Fibroblast of the conjunctiva (primary cell): ENCODE measurements around the gene MRGPRE.

ENCODE experiments used
- DNase-seq: peaks from one replicate; pipeline ENCODE4 v3.0.0-alpha.2; 2010; ENCODE audit warnings: low read depth

MRGPRE gene

GRCh38 chr11:3196161-3197043 lies 35.8 kb downstream of the MRGPRE start:
- no peak for DNase-seq

DNA sequence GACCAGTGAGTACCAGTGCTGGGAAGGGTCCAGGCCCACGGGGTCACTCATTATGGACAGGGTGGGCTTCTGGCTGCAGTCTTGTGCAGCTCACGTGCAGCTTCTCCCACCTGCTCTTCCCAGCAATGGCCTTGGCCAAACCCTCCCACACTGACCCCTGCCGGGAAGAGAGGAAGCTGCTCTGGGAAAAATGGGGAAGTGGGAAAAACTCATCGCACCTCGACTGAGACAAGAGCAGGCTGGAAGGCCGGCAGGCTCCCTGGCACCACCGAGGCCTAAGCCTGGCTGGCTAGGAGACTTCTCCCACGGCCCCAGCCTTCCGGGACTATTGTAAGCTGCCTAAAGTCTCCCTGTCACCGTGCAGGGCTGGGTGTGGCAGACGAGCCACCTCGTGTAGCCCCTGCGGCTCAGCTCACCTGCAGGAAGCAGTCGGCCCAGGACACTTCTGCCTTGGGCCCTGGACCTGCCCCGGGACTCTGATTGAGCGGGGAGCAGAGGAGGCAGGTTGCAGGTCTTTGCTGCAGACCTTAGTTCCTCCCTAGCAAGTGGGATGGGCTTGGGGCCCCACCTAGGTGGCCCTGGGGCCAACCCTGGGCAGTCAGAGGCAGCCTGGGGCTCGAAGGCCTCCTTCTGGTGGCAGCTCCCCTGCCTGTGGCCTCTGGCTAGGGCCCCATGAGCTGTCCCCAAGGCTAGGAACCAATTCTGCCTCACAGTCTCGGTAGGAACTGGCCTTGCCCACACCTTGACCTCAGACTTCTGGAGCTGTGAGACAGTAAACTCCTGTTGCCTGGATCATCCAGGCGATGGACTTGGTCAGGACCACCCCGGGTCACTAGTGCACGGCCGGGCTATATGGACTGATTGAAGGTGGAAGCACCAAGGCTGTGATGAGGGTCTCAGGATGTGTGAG lies 36.7 kb downstream of the MRGPRE start:
- DNase-seq = no peak

DNA sequence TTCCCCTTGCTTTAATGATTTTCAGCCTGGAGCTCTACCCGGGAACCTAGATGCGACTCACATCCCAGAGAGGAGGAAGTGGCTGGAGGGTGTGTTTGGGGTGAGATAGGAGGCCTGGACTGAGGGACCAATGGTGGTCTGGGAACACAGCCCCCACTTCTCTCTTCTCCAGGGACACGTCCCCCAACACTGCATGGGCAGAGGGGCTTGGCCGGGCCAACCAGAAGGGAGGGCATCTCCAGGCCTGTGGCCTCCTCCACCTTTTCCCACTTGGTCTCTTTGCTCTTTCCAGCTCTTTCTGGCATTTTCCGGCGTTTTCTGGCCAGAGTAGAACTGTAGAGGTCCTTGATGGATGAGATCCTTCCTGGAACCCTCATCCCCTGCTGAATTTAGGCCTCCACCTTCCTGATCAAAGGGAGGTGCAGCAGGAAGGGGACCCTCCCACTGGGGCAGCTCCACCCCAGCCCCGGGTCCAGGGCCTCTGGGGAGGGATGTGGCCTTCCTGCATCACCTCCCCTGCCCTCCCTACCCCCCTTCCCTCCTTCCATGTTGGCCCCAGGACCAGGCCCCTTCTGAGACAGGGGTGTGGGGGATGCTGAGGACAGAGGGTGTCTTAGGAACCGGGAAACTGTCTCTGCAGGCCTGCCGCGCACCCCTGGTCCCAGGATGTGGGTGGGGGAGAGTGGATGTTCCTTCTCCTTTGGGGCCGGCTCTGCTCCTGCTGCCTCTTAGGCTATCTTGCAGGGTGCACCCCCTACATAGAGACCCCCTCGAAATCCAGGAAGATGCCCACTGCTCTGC lies 38.0 kb downstream of the MRGPRE start:
- no peak for DNase-seq

DNA sequence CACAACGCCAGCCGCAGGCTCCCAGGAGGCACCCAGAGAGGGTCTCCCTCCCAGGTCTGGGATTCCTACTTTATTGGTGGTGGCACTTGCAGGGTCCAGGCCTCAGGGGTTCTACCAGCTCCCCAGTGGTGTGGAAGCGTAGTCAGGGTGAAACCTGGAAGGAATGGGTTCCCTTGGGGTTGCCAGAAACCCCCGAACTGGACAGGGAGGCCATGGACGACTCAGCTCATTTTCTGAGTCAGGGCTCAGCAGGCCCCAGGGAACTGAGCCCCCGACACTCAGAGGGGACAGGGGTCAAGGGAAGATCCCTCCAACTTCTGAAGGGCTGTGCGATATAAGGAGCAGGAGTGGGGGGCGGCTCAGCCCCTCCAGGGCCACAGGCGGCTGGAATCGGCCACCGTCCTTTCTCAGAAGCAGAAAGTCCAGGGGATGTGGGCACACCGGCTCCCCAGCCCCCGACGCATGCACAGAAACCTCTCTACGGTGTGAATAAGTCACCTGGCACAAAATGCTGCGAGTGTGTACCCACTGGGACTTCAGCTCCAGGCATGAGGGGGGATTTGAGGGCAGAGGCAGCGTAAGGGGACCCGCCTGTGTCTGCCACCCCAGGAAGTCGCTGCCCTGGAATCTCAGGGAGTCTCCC lies 38.7 kb downstream of the MRGPRE start:
- no peak for DNase-seq

GRCh38 chr11:3192511-3193372 lies 39.5 kb downstream of the MRGPRE start:
- DNase-seq = no peak

GRCh38 chr11:3191586-3192324 lies 40.5 kb downstream of the MRGPRE start:
- no peak for DNase-seq

DNA sequence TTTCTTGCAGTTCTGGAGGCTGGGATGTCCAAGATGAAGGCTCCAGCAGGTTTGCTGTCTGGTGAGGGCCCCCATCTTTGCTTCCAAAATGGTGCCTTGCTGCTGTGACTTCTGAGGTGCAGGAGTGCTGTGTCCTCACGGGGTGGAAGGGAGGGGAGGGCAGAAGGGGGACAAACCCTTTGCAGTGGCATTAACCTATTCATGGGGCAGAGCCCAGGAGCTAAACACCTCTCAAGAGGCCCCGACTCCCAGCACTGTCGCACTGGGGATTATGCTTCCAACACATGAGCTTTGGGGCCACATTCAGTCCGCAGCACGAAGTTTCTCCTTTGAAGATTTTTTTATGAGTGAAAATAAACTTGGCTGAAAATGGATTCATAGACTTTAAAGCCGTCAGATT lies 41.6 kb downstream of the MRGPRE start:
- DNase-seq = no peak

DNA sequence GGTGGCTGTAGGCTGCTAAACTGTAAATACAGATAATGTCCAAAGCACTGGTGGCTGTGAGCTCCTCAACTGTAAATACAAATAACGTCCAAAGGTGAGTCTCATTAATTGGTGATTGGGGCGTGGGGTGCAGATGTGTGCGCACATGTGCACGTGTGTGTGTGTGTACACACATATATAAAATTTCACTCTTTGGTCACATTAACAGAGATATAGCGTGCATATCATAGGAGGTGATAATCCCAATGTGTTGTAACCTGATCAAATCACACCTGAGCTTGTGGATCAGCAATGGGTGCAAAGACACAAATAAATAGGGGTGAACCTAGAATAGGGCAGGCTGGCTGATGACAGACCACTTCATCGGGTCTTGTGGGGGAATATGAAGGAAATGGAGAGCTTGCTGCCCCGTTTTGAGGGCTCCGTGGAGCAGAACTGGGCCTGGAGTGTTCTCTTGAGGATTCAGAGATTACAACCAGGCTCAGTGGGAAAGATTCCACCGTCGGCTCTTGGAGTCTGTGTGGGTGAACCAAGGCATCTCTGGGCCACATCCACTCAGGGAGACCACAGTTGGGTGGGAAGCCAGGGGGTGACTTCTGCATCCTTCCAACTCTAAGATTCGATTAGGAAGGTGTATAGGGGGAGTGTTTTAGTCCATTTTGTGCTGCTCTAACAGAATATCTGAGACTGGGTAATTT lies 42.2 kb downstream of the MRGPRE start:
- DNase-seq = no peak

- no peak for DNase-seq
Measured at GRCh38 chr11:3189196-3189843, 42.9 kb downstream of the MRGPRE start.

DNA sequence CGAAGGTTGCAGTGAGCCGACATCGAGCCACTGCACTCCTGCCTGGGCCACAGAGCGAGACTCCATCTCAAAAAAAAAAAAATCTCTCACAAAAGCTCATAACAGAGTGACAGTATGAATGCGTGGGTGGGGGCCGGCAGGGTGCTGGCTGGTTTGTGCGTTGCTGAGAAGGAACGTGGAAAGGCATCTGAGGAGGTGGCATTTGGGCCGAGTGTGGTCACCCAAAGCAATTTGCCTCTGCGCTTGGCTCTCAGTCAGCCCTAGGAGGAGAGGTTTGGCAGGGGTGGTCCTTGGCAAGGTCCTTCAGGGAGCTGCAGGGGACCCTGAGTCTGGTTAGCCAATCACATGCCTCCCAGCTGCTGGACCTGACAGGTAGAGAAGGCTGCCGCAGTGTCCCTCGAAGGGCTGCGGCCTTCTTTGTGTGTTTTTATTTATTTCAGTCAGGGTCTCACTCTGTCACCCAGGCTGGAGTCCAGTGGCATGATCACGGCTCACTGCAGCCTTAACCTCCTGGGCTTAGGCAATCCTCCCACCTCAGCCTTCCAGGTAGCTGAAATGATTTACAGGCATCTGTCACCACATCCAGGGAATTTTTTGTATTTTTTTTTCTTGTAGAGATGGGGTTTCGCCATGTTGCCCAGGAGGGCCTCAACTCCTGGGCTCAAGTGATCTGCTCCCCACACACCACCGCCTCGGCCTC lies 43.6 kb downstream of the MRGPRE start:
- DNase-seq = no peak

GRCh38 chr11:3186166-3186953 lies 45.9 kb downstream of the MRGPRE start:
- no peak for DNase-seq

GRCh38 chr11:3184732-3185347 lies 47.4 kb downstream of the MRGPRE start:
- DNase-seq = no peak

- no peak for DNase-seq
Measured at GRCh38 chr11:3183523-3183922, 48.7 kb downstream of the MRGPRE start.

DNA sequence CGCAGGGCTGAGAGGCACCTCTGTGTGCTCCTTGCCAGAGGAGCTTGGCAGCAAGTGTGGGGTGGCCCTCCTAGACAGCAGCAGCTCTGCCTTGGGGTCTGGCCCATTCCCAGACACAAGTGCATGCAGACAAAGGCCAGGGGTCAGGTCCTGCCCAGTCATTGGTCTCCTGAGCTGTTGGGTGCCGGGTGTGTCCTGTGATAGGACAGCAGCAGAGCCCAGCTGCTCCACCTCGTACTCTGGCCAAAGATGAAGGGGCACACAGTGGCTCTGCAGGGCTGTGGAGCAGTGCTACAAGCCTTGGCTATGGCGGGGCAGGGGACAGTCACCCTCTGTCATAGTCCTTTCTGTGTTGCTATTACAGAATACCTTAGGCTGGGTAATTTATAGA lies 49.8 kb downstream of the MRGPRE start:
- DNase-seq = no peak

- no peak for DNase-seq
Measured at GRCh38 chr11:3181725-3182461, 50.3 kb downstream of the MRGPRE start.

DNA sequence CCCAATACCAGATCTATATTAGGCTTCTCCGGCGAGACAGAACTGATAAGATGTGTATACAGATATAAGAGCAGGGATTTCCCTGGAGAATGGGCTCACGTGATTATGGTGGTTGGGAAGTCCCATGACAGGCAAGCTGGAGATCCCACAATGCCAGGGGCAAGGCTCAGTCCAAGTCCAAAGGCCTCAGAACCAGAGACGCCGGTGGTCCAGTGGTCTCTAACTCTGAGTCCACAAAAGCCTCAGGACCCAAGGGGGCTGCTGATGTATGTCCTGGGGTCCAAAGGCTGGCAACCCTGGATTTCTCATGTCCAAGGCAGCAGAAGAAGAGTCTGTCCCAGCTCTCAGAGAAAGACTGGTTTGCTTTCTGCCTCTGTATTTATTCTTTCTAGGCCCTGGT lies 51.3 kb downstream of the MRGPRE start:
- DNase-seq = no peak
